NB4 (cell line): ENCODE data around the gene ANAPC10.

ENCODE experiments used
- CTCF ChIP-seq: IDR thresholded peaks from one replicate; pipeline ENCODE4 v1.5.1; 2012; ENCODE audit warnings: low read depth, low read length
- MAX ChIP-seq: IDR thresholded peaks from 2 replicates; pipeline ENCODE4 v1.6.1; 2011; ENCODE audit warnings: low read depth, low read length
- POLR2A ChIP-seq: IDR thresholded peaks from 2 replicates; pipeline ENCODE4 v1.6.1; 2011; ENCODE audit warnings: mild to moderate bottlenecking; ENCODE audit not compliant: insufficient read length; ENCODE audit errors: extremely low read depth

GRCh38 chr4:145102619-145103018 lies 4.6 kb upstream of the ANAPC10 start:
- TF ChIP-seq POLR2A (no peak), CTCF (no peak), MAX (no peak)
